Measurements from ENCODE around the gene CHMP6.

DNA sequence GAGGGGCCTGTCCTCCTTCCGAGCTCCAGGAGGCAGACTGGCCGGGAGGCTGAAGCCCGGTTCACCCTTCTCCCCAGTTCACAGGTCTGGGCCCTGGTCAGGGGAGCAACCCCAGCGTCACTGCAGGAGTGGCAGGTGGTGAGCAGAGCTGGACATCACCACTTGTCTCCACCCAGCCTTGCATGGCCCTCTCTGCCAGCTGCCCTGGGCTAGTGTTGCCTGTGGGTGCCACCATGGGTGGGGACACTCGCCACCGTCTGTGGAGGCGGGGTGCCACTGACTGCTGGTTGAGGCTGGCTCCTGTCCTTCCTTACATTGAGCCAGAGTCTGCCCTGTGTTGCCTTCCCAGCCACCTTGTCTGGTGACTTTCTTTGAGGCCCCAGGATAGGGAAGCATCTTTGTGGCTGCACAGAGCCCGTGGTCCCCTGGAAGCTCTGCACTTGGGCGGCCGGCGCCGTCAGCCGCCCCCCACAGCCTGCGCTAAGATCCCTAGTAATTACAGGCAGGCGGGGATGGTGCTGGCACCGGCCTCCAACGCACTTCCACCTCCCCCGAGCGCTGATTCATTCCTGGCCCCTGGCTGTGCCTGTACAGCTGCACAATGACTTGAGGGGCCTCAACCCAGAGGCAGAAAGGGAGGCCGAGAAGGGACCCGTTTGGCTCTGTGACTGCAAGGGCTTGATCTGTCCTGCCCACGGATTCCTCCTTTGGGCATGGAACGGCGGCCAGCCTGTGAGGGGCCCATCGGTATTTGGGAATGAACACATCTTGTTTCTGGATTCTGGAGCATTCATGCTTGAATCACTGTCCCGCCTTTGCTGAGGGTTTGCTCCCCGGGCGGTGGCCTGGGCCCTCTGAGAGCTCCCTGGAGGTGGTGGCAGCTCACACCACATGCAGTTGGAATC, 48.5 kb downstream of the CHMP6 start:
- TF ChIP-seq, protein P1, sequence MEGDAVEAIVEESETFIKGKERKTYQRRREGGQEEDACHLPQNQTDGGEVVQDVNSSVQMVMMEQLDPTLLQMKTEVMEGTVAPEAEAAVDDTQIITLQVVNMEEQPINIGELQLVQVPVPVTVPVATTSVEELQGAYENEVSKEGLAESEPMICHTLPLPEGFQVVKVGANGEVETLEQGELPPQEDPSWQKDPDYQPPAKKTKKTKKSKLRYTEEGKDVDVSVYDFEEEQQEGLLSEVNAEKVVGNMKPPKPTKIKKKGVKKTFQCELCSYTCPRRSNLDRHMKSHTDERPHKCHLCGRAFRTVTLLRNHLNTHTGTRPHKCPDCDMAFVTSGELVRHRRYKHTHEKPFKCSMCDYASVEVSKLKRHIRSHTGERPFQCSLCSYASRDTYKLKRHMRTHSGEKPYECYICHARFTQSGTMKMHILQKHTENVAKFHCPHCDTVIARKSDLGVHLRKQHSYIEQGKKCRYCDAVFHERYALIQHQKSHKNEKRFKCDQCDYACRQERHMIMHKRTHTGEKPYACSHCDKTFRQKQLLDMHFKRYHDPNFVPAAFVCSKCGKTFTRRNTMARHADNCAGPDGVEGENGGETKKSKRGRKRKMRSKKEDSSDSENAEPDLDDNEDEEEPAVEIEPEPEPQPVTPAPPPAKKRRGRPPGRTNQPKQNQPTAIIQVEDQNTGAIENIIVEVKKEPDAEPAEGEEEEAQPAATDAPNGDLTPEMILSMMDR (IDR thresholded peaks at IDR 0.05; ENCODE audit: low read depth, low read length, missing input control), result no peak
- no peak for TF ChIP-seq RXRA (IDR thresholded peaks at IDR 0.05)
- TF ChIP-seq, protein P2, sequence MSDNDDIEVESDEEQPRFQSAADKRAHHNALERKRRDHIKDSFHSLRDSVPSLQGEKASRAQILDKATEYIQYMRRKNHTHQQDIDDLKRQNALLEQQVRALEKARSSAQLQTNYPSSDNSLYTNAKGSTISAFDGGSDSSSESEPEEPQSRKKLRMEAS (IDR thresholded peaks at IDR 0.05), result no peak
- no peak for TF ChIP-seq GABPA (IDR thresholded peaks at IDR 0.05 in 1 of 2, conservative IDR thresholded peaks at IDR 0.05 in 1 of 2)
- TF ChIP-seq FOXA1 (IDR thresholded peaks at IDR 0.05), result no peak
- no peak for TF ChIP-seq JUND (IDR thresholded peaks at IDR 0.05)

Measured in liver (tissue), 3 donors.